Measurements from ENCODE around the gene CD244.

Gene CD244

DNA sequence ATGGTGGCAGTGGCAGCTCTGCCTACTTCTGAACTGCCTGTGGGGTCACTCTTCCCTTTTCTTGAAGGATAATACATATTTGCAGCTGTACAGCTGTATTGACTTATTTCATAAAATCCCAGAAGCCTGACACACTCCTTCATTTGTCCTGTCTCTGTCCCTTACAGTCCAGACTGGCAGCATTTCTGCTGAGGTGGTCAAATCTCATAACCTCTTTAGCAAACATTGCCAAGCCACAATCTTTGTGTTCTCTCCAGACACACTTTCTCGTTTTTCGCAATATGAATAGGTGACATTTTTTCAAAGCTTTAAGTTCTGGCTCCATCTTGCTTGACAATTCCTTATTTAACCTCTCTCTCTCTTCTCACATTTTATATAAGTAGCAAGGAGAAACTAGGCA is 51.5 kb downstream of the CD244 start:
- peak overlapping the region; percentile 29; the same call in 1 of the 2 replicates for H3K27ac ChIP-seq
- peak overlapping the region; percentile 53 for H3K4me2 ChIP-seq
- no peaks in the 10 kb centered on the region for H4K20me1 ChIP-seq (ENCODE audit: insufficient read depth)
- peak overlapping the region; percentile 0; the same call in 1 of the 2 replicates for H3K9ac ChIP-seq
- peak overlapping the region; percentile 85 for H3K4me3 ChIP-seq (IDR thresholded peaks at IDR 0.05; ENCODE audit: insufficient read depth, low read depth, low read length)
- no peaks in the 10 kb centered on the region for H3K36me3 ChIP-seq (ENCODE audit: insufficient read depth)
- H3K4me1 ChIP-seq (ENCODE audit: low read depth, poor library complexity, severe bottlenecking), result peaks cover 39% of the 10 kb centered on the region
- no peaks in the 10 kb centered on the region for H3K79me2 ChIP-seq (ENCODE audit: insufficient read depth, low read depth)
- peak overlapping the region; percentile 20 for H2AFZ ChIP-seq (ENCODE audit: low read depth)
- TF ChIP-seq, protein P1, sequence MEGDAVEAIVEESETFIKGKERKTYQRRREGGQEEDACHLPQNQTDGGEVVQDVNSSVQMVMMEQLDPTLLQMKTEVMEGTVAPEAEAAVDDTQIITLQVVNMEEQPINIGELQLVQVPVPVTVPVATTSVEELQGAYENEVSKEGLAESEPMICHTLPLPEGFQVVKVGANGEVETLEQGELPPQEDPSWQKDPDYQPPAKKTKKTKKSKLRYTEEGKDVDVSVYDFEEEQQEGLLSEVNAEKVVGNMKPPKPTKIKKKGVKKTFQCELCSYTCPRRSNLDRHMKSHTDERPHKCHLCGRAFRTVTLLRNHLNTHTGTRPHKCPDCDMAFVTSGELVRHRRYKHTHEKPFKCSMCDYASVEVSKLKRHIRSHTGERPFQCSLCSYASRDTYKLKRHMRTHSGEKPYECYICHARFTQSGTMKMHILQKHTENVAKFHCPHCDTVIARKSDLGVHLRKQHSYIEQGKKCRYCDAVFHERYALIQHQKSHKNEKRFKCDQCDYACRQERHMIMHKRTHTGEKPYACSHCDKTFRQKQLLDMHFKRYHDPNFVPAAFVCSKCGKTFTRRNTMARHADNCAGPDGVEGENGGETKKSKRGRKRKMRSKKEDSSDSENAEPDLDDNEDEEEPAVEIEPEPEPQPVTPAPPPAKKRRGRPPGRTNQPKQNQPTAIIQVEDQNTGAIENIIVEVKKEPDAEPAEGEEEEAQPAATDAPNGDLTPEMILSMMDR (conservative IDR thresholded peaks at IDR 0.05; ENCODE audit: low read depth, low read length), result no peak
- no peaks in the 10 kb centered on the region for H3K27me3 ChIP-seq (ENCODE audit: insufficient read depth, low read depth)

DNA sequence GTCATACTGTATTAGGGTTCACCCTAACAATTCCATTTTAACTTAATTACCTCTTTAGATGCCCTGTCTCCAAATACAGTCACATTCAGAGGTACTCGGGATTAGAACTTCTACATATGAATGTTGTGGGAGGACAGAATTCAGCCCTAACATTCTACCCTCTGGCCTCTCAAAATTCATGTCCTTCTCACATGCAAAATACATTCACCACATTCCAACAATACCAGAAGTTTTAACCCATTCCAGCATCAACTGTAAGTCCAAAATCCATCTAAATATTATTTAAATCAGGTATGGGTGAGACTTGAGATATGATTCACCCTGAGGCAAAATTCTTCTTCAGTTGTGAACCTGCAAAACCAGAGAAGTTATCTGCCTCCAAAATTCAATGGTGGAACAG is 52.2 kb downstream of the CD244 start:
- H3K4me3 ChIP-seq (IDR thresholded peaks at IDR 0.05; ENCODE audit: insufficient read depth, low read depth, low read length), result peak overlapping the region; percentile 85
- peak overlapping the region; percentile 29; the same call in 1 of the 2 replicates for H3K27ac ChIP-seq
- no peaks in the 10 kb centered on the region for H3K36me3 ChIP-seq (ENCODE audit: insufficient read depth)
- no peaks in the 10 kb centered on the region for H3K79me2 ChIP-seq (ENCODE audit: insufficient read depth, low read depth)
- TF ChIP-seq, protein P1 (conservative IDR thresholded peaks at IDR 0.05; ENCODE audit: low read depth, low read length), result no peak
- H3K9ac ChIP-seq, result no peak overlapping the region
- H3K4me2 ChIP-seq, result peak overlapping the region; percentile 53
- H2AFZ ChIP-seq (ENCODE audit: low read depth), result no peak overlapping the region
- H3K27me3 ChIP-seq (ENCODE audit: insufficient read depth, low read depth), result no peaks in the 10 kb centered on the region
- no peaks in the 10 kb centered on the region for H4K20me1 ChIP-seq (ENCODE audit: insufficient read depth)
- H3K4me1 ChIP-seq (ENCODE audit: low read depth, poor library complexity, severe bottlenecking), result peaks cover 42% of the 10 kb centered on the region

DNA sequence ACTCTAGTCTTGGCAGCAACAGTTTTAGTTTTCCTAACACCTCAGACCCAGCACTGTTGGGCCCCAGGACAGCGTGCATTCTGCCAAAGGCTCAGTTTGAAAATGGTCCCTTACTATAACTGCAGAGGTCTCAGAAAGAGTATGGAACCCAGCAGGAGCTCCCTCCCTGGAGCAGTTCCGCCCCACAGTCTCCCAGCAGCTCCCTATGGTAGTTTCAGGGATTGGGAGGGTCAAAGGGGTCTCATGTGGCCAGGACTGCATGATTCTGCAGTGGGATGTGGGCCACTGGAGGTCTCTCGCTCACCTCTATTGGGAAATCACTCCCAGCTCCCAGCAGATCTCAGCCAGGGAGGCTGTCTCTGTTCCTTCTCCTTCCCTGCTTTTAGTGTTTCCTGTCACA is 54.4 kb downstream of the CD244 start:
- Histone ChIP-seq H2AFZ (ENCODE audit: low read depth) (no peak overlapping the region), H3K36me3 (ENCODE audit: insufficient read depth) (no peaks in the 10 kb centered on the region), H4K20me1 (ENCODE audit: insufficient read depth) (no peaks in the 10 kb centered on the region), H3K4me2 (no peak overlapping the region), H3K27ac (no peak overlapping the region), H3K27me3 (ENCODE audit: insufficient read depth, low read depth) (no peaks in the 10 kb centered on the region), H3K4me1 (ENCODE audit: low read depth, poor library complexity, severe bottlenecking) (peaks cover 41% of the 10 kb centered on the region), H3K79me2 (ENCODE audit: insufficient read depth, low read depth) (no peaks in the 10 kb centered on the region), H3K4me3 (IDR thresholded peaks at IDR 0.05; ENCODE audit: insufficient read depth, low read depth, low read length) (no peak overlapping the region), H3K9ac (no peak overlapping the region)
- TF ChIP-seq, protein P1 (conservative IDR thresholded peaks at IDR 0.05; ENCODE audit: low read depth, low read length), result no peak

DNA sequence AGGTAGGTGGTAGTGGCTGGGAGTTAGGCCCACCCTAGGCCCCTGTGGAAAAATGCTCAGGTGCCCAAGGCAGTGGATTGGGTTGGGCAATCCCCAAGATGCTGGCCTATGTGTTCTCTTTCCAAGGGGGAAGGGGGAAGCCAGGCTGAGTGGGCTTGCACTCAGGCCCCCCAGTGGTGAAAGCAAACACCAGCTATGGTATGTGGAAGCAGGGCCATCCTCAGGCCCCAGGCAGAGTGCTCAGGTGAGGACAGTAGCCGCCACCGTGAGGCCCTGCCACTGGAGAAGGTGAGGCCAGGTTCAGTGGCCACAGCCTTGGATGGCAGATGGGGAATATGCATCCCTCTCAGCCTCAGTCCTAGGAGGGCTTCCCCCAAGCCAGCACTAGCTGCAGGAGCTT is 54.9 kb downstream of the CD244 start:
- TF ChIP-seq, protein P1 (conservative IDR thresholded peaks at IDR 0.05; ENCODE audit: low read depth, low read length), result no peak

More for the DNA sequence above, 54.9 kb downstream of the CD244 start:
- H3K79me2 ChIP-seq (ENCODE audit: insufficient read depth, low read depth), result no peaks in the 10 kb centered on the region
- H2AFZ ChIP-seq (ENCODE audit: low read depth), result no peak overlapping the region
- H3K4me2 ChIP-seq, result no peak overlapping the region
- H4K20me1 ChIP-seq (ENCODE audit: insufficient read depth), result no peaks in the 10 kb centered on the region
- H3K9ac ChIP-seq, result no peak overlapping the region
- no peaks in the 10 kb centered on the region for H3K27me3 ChIP-seq (ENCODE audit: insufficient read depth, low read depth)
- H3K36me3 ChIP-seq (ENCODE audit: insufficient read depth), result no peaks in the 10 kb centered on the region
- H3K27ac ChIP-seq, result no peak overlapping the region
- no peak overlapping the region for H3K4me3 ChIP-seq (IDR thresholded peaks at IDR 0.05; ENCODE audit: insufficient read depth, low read depth, low read length)
- H3K4me1 ChIP-seq (ENCODE audit: low read depth, poor library complexity, severe bottlenecking), result peaks cover 36% of the 10 kb centered on the region

All from KMS-11 (cell line).